Left ventricle myocardium superior (tissue), 1 donor: ENCODE data around the gene LMAN1L. TPM values are rescaled to one million over a fixed set of nuclear protein-coding genes. Genes with fewer than 3 reads are reported as not detected.

Source experiments
- ATAC-seq: fragments of 200-7000 bp; cut with Tn5 transposase; one replicate; pipeline ENCODE4 v1.9.1; 2020; ENCODE audit warnings: mild to moderate bottlenecking, moderate library complexity
- DNase-seq: peaks from one replicate; pipeline ENCODE4 v3.0.0-alpha.2; 2020
- intact Hi-C: fragments of 100-400 bp; cut with micrococcal nuclease; formaldehyde crosslinking; loops from one replicate; pipeline ENCODE4 v1.11.0; 2022
- total RNA-seq: library from RNA; stranded (reverse); fragmentation: NEBNext Ultra II Directional; extraction: Animal tissue kit (Norgen Biotek cat#: 25700); gene quantifications from one replicate; pipeline ENCODE4 v1.2.1, GENCODE V29; 2021
- donor health status: DM: no; HTN: yes; CAD: no; lungs with severe emphysema.

The LMAN1L gene
- total RNA-seq, 1 donor from 2014 or later: 23.5 TPM

DNA sequence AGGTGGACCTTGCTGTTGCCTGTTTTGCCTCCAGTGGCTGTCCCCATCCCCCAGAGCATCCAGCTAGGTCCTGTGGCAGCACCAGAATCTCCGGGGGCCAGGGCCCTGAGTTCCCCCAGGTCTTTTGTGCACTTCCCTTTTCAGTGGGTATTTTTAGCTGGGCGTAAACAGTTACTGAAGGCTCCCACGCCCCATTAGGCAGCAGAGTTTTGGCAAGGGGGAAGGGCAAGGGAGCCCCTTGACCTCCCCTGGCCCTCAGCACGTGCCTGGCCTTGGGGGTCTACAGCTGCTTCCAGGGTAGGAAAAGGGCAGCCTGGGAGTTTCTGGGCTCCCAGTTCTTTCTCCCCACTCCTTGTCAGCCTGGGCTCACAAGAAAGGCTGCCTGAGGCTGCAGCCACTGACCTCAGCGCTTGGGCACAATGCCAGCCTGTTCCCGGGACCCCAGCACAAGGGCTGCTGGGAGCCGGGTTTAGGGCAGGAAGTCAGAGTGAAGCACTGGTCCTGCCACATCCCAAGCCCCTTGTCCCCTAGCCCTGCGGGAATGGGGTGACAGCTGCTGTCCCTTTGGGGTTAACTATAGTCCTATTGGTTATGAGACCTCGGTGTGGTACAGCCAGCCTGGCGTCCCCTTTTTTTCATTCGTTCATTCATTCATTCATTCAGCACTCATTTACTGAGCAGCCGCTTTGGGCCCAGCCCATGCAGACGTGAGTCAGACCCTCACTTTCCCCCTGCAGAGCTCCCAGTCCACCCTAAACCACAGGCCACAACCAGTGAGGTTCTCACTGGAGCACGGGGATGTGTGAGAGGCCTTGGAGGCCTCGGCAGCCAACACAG, 22.3 kb upstream of the LMAN1L start:
- intact Hi-C loops: no loop called here
- peak; percentile 91 for DNase-seq
- ATAC-seq: peak; percentile 49

DNA sequence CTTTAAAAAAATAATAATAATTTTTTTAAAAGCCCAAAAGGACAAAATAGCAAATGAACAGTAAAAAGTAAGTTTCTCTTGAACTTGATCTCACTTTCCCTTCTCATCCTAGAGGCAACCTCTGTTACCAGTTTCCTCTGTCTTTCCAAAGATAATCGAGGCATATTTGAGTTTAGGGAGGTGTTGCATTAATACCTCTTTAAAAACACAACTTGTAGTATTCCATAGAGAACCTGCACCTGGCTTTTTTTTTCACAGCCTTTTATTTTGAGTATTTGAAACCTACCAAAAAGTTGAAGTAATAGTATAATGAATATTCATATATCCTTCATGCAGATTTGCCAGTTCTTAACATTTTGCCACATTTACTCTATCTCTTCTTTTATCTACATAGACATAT, 21.6 kb upstream of the LMAN1L start:
- DNase-seq (no peak), ATAC-seq (no peak)
- intact Hi-C loops: no loop called here

DNA sequence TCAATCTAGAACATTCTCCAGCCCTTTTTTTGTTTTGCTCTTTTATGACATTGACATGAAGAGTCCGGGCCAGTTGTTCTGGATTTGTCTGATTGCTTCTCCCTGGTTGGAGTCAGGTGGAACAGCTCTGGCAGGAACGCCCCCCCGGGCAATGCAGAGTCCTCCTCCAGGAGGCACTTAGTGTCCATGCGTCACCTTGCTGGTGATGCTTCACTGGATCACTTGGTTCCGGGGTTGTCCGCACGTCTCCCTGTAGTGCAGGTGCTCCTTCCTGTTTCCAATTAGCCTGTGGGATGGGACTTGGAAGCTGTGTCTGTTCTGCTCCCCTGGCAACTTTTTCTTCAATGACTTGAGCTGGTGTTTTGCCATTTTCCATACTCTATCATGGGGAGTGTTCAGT, 21.0 kb upstream of the LMAN1L start:
- DNase-seq: no peak
- intact Hi-C loops: no loop called here
- no peak for ATAC-seq

DNA sequence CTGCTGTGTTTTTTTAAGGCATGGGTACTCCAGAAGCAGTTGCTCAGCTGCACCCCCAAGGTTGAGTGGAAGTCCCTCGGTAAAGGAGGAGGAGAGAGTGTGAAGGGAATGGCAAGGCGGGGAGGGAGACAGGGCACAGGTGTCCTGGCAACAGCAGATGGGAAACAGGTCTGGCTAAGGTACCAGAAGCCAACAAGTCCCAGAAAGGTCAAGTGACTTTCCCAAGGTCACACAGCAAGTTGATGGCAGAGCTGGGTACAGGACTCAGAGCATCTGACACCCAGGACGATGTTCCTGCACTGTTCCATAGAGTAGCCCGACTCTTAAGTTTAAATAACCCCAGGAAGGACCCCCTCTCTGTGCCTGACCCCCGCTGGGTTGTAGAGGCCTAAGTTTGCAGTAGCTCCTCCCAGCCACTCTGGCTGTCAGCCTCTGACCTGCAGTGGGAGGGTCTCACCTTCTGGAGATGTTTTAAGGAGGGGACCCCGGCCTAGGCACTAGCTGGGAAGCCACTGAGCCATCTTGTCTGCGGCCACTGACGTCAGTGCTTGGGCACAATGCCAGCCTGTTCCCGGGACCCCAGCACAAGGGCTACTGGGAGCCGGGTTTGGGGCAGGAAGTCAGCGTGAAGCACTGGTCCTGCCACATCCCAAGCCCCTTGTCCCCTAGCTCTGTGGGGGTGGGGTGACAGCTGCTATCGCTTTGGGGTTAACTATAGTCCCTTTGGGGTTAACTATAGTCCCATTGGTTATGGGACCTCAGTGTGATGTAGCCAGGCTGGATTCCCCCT, 20.2 kb upstream of the LMAN1L start:
- no peak for ATAC-seq
- intact Hi-C loops: no loop called here
- DNase-seq: peak; percentile 52

DNA sequence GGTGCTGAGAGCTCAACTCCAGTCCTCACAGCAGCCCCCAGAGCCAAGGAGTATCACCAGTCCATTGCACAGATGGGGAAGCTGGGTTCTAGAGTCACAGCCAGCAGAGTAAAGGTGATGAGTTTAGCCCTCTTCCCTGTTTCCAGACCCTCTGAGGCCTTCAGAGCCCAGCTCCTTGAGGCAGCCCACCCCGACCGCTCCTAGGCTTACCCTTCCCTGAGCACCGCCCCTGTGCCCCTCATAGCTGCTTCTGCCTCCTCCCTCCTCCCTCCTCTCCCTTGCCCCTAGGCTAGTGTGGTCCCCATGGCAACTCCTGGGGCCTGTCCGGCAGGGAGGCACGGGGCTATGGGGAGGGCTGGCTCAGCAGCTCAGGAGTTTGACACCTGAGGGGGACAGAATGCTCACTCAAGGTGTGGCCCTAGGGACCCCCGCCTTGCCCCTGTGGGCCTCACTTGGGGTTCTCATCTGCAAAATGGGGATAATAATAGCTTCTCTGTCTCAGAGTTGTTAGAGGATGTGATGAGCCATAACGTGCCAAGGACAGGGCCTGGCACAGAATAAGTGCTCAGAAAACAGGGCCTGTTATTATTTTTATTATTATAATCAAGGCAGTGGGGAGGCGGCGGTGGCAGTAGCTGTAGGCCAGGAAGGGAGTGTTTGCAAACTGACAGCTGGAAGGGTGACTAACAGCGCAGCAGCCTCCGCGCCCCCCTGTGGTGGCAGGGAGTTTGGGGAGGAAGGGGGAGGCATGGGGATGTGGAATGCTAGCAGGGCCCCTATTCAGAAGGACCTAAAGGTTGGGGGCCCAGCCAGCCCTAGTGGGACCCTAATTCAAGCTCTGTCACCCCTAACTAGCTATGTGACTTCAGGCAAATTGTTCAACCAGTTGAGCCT, 19.3 kb upstream of the LMAN1L start:
- DNase-seq: peak; percentile 55
- intact Hi-C loops: no loop called here
- ATAC-seq: no peak

DNA sequence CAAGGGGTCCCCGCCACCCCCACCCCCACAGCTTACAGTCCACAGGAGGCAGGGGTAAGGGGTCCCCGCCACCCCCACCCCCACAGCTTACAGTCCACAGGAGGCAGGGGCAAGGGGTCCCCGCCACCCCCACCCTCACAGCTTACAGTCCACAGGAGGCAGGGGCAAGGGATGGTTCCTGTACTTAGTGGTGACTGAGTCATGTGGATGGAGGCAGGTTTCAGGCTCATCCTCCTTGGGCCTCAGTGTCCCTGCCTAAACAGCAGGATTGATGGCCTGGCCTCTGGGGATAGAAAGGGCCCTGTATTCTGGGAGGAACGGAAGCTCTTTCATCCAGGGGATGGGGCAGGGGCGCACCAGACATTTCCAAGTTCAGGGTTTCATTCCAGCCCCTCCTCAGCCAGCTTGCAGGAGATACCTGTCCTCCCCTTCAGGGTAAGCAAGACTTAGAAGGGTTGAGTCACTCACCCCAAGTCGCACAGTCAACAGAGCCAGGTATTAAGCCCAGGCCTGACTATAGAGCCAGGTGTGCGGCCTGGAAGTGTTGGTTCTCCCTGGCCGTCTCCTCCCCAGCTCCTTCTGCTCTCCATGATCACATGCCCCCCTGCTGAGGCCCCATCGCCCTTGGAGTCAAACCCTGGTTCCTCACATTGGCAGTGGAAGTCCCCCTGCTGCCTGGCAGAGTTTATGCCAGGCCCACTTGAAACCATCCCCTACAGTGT, 18.2 kb upstream of the LMAN1L start:
- ATAC-seq (no peak), DNase-seq (no peak)
- intact Hi-C loops: no loop called here

DNA sequence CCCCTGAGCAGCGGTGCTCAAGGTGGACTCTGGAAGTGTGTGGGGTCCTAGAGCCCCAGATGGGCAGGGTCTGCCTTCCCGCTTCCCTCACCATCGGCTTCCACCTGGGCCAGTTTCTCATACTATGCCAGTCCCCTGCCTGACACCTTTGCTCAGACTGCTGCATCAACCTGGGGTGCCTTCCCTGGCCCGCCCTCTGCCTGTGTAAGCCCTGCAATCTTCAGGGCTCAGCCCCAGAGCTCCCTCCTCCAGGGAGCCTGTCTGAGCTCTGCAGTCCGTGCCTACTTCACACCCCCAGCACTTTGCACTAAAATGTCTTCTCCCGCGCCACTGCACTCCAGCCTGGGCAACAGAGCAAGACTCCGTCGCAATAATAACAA, 17.7 kb upstream of the LMAN1L start:
- DNase-seq (no peak), ATAC-seq (no peak)
- intact Hi-C loops: no loop called here

DNA sequence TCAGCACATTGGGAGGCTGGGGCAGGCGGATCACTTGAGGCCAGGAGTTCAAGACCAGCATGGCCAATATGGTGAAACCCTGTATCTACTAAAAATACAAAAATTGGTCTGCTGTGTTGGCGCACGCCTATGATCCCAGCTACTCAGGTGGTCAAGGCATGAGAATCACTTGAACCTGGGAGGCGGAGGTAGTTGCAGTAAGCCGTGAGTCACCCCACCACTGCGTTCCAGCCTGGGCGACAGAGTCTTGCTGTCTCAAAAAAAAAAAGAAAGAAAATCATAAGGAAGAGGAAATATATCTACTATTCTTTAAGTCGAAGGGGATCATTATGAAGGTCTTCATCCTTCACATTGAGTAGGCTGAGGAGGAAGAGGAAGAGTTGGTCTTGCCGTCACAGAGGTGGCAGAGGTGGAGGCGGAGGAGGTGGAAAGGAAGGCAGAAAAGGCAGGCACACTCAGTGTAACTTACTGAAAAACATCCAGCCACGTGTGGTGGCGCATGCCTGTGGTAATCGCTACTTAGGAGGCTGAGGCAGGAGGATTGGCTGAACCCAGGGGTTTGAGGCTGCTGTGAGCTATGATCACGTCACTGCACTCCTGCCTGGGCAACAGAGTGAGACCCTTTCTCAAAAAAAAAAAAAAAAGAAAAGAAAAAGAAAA, 16.5 kb upstream of the LMAN1L start:
- intact Hi-C loops: no loop called here
- no peak for DNase-seq
- ATAC-seq: no peak

DNA sequence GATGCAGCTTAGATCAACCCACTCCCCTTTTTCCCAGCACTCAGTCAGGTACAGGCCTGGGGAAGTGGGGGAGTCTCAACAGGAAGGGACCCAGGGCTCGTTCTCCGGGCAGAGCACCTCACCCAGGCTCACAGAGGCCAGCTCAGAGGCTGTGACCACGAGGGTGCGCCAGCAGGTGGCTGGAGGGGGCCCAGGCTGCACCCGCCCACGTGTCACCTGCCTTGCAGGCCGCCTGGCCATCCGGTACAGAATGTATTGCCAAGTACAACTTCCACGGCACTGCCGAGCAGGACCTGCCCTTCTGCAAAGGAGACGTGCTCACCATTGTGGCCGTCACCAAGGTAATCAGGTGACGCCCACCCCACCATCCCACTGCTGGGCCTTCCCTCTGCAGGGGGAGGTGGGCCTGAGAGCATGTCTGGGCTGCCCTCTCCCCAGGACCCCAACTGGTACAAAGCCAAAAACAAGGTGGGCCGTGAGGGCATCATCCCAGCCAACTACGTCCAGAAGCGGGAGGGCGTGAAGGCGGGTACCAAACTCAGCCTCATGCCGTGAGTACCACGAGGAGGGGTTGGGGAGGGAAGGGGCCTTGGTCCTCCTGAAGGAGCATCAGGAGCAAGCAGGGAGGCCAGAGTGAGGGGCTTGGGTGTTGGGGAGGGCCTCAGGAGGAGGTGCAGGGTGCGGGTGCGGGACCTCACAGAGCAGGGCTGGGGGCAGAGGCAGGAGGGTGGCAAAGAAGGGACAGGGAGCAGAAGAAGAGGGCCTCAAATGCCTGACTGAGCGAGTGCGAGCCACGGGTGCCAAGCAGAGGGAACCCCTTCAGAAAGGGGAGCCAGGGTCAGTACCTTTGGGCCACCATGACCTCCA, 14.0 kb upstream of the LMAN1L start:
- intact Hi-C loops: no loop called here
- DNase-seq: peak; percentile 83
- ATAC-seq: peak; percentile 78

DNA sequence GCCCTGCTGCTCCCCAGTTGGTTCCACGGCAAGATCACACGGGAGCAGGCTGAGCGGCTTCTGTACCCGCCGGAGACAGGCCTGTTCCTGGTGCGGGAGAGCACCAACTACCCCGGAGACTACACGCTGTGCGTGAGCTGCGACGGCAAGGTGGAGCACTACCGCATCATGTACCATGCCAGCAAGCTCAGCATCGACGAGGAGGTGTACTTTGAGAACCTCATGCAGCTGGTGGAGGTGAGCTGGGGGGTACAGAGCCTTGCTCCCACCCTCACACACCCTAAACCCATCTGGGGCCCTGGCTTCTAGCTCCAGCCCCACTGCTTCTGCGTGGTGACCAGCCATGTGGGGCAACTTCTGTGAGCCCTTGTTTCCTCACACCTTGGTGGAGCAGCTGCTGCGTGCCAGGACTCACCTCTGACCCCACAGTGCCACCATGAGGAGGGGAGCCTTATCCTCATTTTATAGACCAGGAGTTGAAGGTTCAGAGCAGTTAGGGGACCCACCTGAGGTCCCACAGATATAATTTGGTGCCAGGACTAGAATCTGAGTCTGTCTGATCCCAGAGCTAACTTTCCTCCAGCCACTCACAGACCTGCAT, 13.3 kb upstream of the LMAN1L start:
- ATAC-seq (no peak), DNase-seq (no peak)
- intact Hi-C loops: no loop called here

DNA sequence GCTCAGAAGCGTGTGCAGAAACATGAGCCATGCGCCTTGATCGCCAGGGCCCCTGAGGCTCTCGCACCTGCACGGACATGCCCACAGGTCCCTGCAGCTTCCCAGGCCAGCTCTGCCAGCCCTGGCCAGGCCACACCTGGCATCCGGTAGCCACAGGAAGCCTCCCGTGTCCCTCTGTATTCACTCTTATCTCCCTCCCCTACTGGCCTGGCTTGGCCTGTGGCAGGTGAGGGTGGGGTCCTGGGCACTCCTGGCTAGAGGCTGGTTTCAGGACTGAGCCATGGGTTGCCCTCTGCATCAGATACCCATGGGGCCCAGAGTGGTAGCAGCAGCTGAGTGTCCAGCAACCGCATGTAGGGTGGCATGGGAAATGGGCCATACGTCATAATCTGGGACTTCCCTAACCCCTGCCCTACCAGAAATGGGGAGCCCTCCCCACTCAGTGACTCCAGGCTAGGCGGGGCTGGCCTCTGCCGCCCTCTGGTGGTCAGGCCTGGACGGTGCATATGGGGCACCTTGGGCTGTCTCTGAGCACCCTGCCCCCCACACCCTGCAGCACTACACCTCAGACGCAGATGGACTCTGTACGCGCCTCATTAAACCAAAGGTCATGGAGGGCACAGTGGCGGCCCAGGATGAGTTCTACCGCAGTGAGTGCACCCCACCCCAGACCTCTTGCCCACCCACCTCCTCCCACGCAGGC, 12.6 kb upstream of the LMAN1L start:
- intact Hi-C loops: no loop called here
- ATAC-seq (peak; percentile 81), DNase-seq (peak; percentile 86)

DNA sequence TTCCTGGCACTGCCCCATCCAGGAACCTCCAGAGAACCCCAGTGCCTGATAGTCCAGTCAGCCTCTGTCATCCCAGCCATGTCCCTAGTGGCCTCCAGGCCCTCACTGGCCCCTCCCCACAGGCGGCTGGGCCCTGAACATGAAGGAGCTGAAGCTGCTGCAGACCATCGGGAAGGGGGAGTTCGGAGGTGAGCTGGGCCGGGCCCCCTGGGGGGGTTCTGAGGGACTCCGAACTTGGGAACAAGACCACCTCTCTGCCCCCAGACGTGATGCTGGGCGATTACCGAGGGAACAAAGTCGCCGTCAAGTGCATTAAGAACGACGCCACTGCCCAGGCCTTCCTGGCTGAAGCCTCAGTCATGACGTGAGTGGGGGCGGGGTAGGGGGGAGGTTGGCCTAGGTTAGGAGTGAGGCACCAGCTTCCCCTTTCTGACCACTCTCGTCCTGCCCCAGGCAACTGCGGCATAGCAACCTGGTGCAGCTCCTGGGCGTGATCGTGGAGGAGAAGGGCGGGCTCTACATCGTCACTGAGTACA, 12.0 kb upstream of the LMAN1L start:
- ATAC-seq (no peak), DNase-seq (peak; percentile 38)
- intact Hi-C loops: no loop called here

DNA sequence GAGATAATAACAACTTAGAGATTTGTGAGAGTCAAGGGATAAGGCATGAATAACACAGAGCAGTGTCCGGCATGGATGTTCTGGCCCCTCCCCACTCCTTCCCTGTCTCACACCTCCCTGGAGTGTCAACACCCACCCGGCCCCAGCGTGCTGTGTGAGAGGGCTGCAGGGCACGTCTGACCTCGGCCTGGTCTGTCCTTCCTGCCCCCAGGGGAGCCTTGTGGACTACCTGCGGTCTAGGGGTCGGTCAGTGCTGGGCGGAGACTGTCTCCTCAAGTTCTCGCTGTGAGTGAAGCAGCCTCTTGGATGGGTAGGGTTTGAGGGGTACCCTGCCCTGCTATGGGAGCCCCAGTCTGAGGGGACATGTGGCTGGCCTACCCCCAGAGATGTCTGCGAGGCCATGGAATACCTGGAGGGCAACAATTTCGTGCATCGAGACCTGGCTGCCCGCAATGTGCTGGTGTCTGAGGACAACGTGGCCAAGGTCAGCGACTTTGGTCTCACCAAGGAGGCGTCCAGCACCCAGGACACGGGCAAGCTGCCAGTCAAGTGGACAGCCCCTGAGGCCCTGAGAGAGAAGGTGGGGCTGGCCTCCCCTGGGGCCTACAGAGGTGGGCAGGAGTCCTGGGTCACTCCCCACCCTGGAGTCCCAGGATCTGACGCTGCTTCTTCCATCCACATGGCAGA, 11.2 kb upstream of the LMAN1L start:
- no peak for ATAC-seq
- intact Hi-C loops: no loop called here

DNA sequence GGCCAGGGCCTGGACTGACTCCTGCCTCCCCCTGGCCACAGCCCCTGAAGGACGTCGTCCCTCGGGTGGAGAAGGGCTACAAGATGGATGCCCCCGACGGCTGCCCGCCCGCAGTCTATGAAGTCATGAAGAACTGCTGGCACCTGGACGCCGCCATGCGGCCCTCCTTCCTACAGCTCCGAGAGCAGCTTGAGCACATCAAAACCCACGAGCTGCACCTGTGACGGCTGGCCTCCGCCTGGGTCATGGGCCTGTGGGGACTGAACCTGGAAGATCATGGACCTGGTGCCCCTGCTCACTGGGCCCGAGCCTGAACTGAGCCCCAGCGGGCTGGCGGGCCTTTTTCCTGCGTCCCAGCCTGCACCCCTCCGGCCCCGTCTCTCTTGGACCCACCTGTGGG, 10.3 kb upstream of the LMAN1L start:
- DNase-seq: no peak
- intact Hi-C loops: no loop called here
- no peak for ATAC-seq

More for the DNA sequence above, 11.2 kb upstream of the LMAN1L start:
- no peak for DNase-seq

DNA sequence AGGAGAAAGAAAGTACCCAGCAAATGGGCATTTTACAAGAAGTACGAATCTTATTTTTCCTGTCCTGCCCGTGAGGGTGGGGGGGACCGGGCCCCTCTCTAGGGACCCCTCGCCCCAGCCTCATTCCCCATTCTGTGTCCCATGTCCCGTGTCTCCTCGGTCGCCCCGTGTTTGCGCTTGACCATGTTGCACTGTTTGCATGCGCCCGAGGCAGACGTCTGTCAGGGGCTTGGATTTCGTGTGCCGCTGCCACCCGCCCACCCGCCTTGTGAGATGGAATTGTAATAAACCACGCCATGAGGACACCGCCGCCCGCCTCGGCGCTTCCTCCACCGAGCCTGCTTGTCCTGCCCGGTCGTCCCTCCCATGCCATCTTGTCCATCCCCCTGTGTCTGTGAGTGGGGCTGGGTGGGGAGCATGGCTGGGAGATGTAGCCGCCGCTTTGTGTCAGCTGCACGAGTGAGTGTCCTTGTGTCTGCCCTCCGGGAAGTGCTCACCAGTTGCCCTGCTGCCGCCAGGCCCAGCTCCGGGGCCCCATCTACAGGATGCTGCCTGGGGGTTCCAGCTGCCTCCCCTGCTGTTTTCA, 9.7 kb upstream of the LMAN1L start:
- peak; percentile 34 for DNase-seq
- no peak for ATAC-seq
- intact Hi-C loops: no loop called here
